GM19438 (cell line): Measurements from ENCODE around the gene NFATC4.
"Not testable (repeated sequence)": the region's sequence is repeated elsewhere in the genome, so short reads cannot be mapped to it uniquely, and the experiment has no call there.

Source experiments
- ATAC-seq: cut with Tn5 transposase; IDR thresholded peaks from one replicate; pipeline ENCODE4 v1.9.1; 2021; ENCODE audit warnings: low read depth; ENCODE audit not compliant: unreplicated experiment

NFATC4 gene

GRCh38 chr14:24366413-24366720, 1.6 kb upstream of the NFATC4 start:
- peak; percentile 1 for ATAC-seq

GRCh38 chr14:24366721-24367513, 1.1 kb upstream of the NFATC4 start:
- peak; percentile 64 for ATAC-seq

- ATAC-seq = no peak
Observed at GRCh38 chr14:24368212-24368561, 203 bp downstream of the NFATC4 start.

GRCh38 chr14:24368562-24369252, 723 bp downstream of the NFATC4 start:
- ATAC-seq = no peak

- no peak for ATAC-seq
Observed at GRCh38 chr14:24369463-24369862, 1.5 kb downstream of the NFATC4 start.

- no peak for ATAC-seq
Observed at GRCh38 chr14:24369907-24370687, 2.1 kb downstream of the NFATC4 start.

DNA sequence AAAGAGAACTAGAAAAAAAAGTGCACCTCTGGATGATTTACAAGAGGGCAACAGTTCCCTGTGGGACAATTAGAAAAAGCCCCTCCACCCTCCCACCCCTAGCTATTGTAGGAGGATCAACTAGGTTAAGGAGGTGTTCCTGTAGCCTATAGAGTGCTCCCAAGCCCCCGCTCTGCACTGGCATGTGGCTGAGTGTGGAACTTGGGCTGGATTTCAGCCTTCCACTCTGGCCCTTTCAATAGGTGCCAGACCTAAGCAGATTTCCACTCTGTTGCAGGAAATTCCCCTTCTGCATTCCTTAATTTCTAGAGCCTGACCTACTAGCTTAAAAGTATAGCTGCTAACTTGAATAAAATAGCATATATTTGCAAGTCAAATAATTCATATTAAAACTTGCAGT, 2.8 kb downstream of the NFATC4 start:
- ATAC-seq = no peak

GRCh38 chr14:24371605-24372004, 3.6 kb downstream of the NFATC4 start:
- not testable (repeated sequence) for ATAC-seq

- no peak for ATAC-seq
Observed at GRCh38 chr14:24372701-24373416, 4.9 kb downstream of the NFATC4 start.

DNA sequence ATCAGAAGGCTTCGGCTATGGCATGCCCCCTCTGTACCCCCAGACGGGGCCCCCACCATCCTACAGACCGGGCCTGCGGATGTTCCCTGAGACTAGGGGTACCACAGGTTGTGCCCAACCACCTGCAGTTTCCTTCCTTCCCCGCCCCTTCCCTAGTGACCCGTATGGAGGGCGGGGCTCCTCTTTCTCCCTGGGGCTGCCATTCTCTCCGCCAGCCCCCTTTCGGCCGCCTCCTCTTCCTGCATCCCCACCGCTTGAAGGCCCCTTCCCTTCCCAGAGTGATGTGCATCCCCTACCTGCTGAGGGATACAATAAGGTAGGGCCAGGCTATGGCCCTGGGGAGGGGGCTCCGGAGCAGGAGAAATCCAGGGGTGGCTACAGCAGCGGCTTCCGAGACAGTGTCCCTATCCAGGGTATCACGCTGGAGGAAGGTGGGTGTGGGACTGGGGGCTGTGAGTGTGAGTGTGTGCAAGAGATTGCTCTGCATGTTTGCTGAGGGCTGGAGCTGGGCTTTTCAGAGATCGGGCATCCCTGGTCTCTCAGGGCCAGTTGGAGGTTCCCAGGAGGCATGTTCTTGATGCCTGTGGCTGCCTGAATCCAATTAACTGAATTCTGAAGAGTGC, 8.6 kb downstream of the NFATC4 start:
- ATAC-seq = no peak

- no peak for ATAC-seq
Observed at GRCh38 chr14:24377126-24377525, 9.1 kb downstream of the NFATC4 start.

- no peak for ATAC-seq
Observed at GRCh38 chr14:24377657-24378056, 9.7 kb downstream of the NFATC4 start.

GRCh38 chr14:24378327-24378726, 10.3 kb downstream of the NFATC4 start:
- ATAC-seq = no peak

- no peak for ATAC-seq
Observed at GRCh38 chr14:24378981-24379906, 11.3 kb downstream of the NFATC4 start.

- ATAC-seq = no peak
Observed at GRCh38 chr14:24379907-24380730, 12.1 kb downstream of the NFATC4 start.

DNA sequence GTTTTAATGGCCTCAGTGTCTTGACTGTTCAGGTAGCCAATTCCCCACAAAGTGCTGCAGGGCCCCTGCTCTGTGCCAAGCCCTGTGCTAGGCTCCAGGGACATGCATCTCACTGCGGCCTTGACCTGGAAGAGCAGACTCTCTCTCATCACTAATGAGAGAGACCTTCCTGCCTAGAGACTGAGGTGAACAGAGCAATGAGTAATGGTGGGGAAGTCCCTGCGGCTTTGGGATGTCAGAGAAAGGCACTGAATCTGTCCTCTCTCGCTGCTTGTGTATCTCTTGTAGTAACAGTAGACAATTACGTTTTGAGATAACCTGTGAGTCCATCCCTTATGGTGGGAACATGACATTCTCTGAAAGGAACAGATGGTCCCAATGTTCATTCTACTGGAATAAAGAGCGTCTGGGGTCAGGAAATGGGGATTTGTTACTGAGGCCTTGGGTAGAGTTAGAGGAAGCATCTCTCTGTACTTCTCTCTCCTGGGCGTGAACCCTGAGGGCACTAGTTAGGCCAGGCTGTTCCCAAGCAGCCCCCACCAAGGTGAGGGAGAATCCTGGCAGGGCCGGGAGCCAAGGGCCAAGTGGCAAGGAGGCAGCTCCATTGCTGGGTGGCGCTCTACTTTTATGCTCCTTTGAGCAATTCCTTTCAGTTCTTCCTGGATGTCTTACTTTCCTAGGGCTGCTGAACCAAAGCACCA, 13.5 kb downstream of the NFATC4 start:
- no peak for ATAC-seq

GRCh38 chr14:24382064-24382371, 14.0 kb downstream of the NFATC4 start:
- ATAC-seq = no peak

GRCh38 chr14:24384169-24384568, 16.2 kb downstream of the NFATC4 start:
- ATAC-seq = no peak
